ENCODE data around the gene CRY2. TPM values are rescaled to one million over a fixed set of nuclear protein-coding genes. Genes with fewer than 3 reads are reported as not detected.

The CRY2 gene
- total RNA-seq, 1 donor from 2014 or later = 54.2 TPM

GRCh38 chr11:45922425-45923082, 75.3 kb downstream of the CRY2 start, which contains the start of gene LARGE2:
LARGE2 (plus strand) TSS chr11:45922656; CDS start chr11:45922883, 227 bp downstream.
- peaks cover 11% of the 10 kb centered on the region for H3K4me1 ChIP-seq
- peaks cover 19% of the 10 kb centered on the region for H3K27me3 ChIP-seq
- H3K27ac ChIP-seq = peak within 1 kb of the TSS; percentile 84
- no peaks in the 10 kb centered on the region for H3K9me3 ChIP-seq
- ATAC-seq (peak; percentile 65), DNase-seq (peak; percentile 91)
- TF ChIP-seq CTCF (IDR thresholded peaks at IDR 0.05) = no peak
- H3K4me3 ChIP-seq = peak within 1 kb of the TSS; percentile 47
- intact Hi-C loops (cut with DNase I) = no loop called here
- no peaks in the 10 kb centered on the region for H3K36me3 ChIP-seq

DNA sequence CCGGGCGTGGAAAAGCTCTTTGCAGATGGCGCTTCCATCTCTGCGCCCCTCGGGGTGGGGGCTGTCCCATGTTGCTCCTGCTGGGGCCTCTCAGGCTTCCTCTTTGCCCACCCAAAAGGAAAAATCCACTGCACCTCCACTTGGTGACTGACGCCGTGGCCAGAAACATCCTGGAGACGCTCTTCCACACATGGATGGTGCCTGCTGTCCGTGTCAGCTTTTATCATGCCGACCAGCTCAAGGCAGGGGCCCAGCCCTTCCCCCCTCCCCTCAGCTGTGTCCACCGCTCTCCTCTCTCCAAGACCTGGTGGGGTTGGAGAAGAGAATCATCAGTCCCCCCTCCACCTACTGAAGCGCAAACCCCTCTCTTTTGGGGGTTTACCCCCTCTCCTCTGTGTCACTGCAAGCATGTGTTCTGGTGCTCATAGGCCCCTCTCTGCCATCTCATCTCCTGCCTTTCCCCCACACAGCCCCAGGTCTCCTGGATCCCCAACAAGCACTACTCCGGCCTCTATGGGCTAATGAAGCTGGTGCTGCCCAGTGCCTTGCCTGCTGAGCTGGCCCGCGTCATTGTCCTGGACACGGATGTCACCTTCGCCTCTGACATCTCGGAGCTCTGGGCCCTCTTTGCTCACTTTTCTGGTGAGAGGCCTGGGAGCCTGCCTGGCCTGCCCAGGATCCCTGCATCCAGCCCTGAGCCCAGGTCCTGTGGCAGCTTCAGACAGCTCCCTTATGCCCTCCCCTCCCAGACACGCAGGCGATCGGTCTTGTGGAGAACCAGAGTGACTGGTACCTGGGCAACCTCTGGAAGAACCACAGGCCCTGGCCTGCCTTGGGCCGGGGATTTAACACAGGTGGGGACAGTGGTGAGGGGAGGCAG, 77.0 kb downstream of the CRY2 start:
- ATAC-seq (no peak), DNase-seq (peak; percentile 60)
- Histone ChIP-seq H3K36me3 (no peaks in the 10 kb centered on the region), H3K4me1 (peaks cover 11% of the 10 kb centered on the region), H3K27ac (no peak overlapping the region), H3K9me3 (no peaks in the 10 kb centered on the region), H3K4me3 (no peak overlapping the region), H3K27me3 (peaks cover 19% of the 10 kb centered on the region)
- no peak for TF ChIP-seq CTCF (IDR thresholded peaks at IDR 0.05)
- intact Hi-C loops (cut with DNase I) = no loop called here

- Histone ChIP-seq H3K27me3 (peaks cover 19% of the 10 kb centered on the region), H3K9me3 (no peaks in the 10 kb centered on the region), H3K36me3 (no peaks in the 10 kb centered on the region), H3K27ac (no peak overlapping the region), H3K4me3 (no peak overlapping the region), H3K4me1 (peaks cover 15% of the 10 kb centered on the region)
- DNase-seq (no peak), ATAC-seq (no peak)
- TF ChIP-seq CTCF (IDR thresholded peaks at IDR 0.05) = no peak
- intact Hi-C loops (cut with DNase I) = no loop called here
Measured at GRCh38 chr11:45924927-45925326, 77.7 kb downstream of the CRY2 start.

- TF ChIP-seq CTCF (IDR thresholded peaks at IDR 0.05) = no peak
- H3K27ac ChIP-seq = no peak overlapping the region
- H3K27me3 ChIP-seq = peaks cover 19% of the 10 kb centered on the region
- ATAC-seq (no peak), DNase-seq (peak; percentile 36)
- H3K4me3 ChIP-seq = no peak overlapping the region
- H3K36me3 ChIP-seq = no peaks in the 10 kb centered on the region
- H3K4me1 ChIP-seq = peaks cover 20% of the 10 kb centered on the region
- intact Hi-C loops (cut with DNase I) = no loop called here
- no peaks in the 10 kb centered on the region for H3K9me3 ChIP-seq
Measured at GRCh38 chr11:45925550-45925949, 78.3 kb downstream of the CRY2 start.

- H3K27me3 ChIP-seq = peaks cover 19% of the 10 kb centered on the region
- no peak overlapping the region for H3K27ac ChIP-seq
- no peaks in the 10 kb centered on the region for H3K36me3 ChIP-seq
- no peak overlapping the region for H3K4me3 ChIP-seq
- no peaks in the 10 kb centered on the region for H3K9me3 ChIP-seq
- peaks cover 21% of the 10 kb centered on the region for H3K4me1 ChIP-seq
- DNase-seq (peak; percentile 56), ATAC-seq (no peak)
- TF ChIP-seq CTCF (IDR thresholded peaks at IDR 0.05) = no peak
- intact Hi-C loops (cut with DNase I) = no loop called here
Measured at GRCh38 chr11:45926001-45926401, 78.7 kb downstream of the CRY2 start.

Measured in upper lobe of right lung (tissue), 1 donor.